Breast epithelium (tissue), 4 donors: ENCODE results near the gene GAK. TPM values are rescaled to one million over a fixed set of nuclear protein-coding genes. Genes with fewer than 3 reads are reported as not detected.
"Not testable (repeated sequence)": the region's sequence is repeated elsewhere in the genome, so short reads cannot be mapped to it uniquely, and the experiment has no call there.

Source experiments
- DNase-seq, 2 donors: peaks; one replicate each; pipeline ENCODE4 v3.0.0-alpha.2; 2019; ENCODE audit warnings: low spot score in 2 of 2
- H3K27ac ChIP-seq, 2 donors: fragments of 200-600 bp; sonication (generic) in 1 of 2; one replicate each; pipeline ENCODE4 v1.5.1; 2016 to 2019; ENCODE audit warnings: mild to moderate bottlenecking in 1 of 2
- H3K27me3 ChIP-seq, 2 donors: fragments of 200-600 bp; sonication (generic) in 1 of 2; one replicate each; pipeline versions ENCODE4 v1.5.1 to v1.6.0; 2017 to 2019; ENCODE audit warnings: control low read depth in 1 of 2, mild to moderate bottlenecking in 1 of 2
- H3K36me3 ChIP-seq: fragments of 200-600 bp; one replicate; pipeline ENCODE4 v1.5.1; 2019
- H3K4me1 ChIP-seq, 2 donors: fragments of 200-600 bp; sonication (generic); one replicate each; pipeline ENCODE4 v1.5.1; 2016 to 2019; ENCODE audit warnings: control low read depth in 1 of 2
- H3K4me3 ChIP-seq, 3 donors: fragments of 200-600 bp; sonication (generic); 1 replicate in 2 of 3; 2 replicates in 1 of 3; pipeline ENCODE4 v1.5.1; 2016 to 2019; ENCODE audit warnings: mild to moderate bottlenecking in 3 of 3, moderate library complexity in 2 of 3
- H3K9me3 ChIP-seq, 2 donors: fragments of 200-600 bp; sonication (generic) in 1 of 2; one replicate each; pipeline ENCODE4 v1.5.1; 2016 to 2019; ENCODE audit warnings: control low read depth in 1 of 2
- POLR2A ChIP-seq: fragments of 450-650 bp; IDR thresholded peaks from one replicate; pipeline ENCODE4 v1.6.1; 2016; ENCODE audit warnings: antibody characterized with exemption, mild to moderate bottlenecking, moderate library complexity
- POLR2AphosphoS5 ChIP-seq, 3 donors: sonication (generic); formaldehyde crosslinking; IDR thresholded peaks; one replicate each; pipeline ENCODE4 v1.6.1; 2017; ENCODE audit warnings: antibody characterized with exemption in 3 of 3
- intact Hi-C: fragments of 100-400 bp; cut with DNase I; formaldehyde crosslinking; loops from one replicate; pipeline ENCODE4 v1.15.1; 2023; ENCODE audit warnings: low total_unique reads
- total RNA-seq, 3 donors: library from RNA; depleted of rRNA; stranded (reverse); fragments of >200 nt; gene quantifications; one replicate each; pipeline ENCODE4 v1.1.0, GENCODE V29; 2016
- TF ChIP-seq, protein P1 (sequence below), 3 donors: fragments of 450-650 bp; IDR thresholded peaks; one replicate each; pipeline ENCODE4 v1.5.1; 2016 to 2017; ENCODE audit warnings: antibody characterized with exemption in 3 of 3, mild to moderate bottlenecking in 3 of 3, moderate library complexity in 3 of 3

GAK gene
- total RNA-seq, 3 donors from 2014 or later = 76.2 to 95.7 (median 81.9) TPM

DNA sequence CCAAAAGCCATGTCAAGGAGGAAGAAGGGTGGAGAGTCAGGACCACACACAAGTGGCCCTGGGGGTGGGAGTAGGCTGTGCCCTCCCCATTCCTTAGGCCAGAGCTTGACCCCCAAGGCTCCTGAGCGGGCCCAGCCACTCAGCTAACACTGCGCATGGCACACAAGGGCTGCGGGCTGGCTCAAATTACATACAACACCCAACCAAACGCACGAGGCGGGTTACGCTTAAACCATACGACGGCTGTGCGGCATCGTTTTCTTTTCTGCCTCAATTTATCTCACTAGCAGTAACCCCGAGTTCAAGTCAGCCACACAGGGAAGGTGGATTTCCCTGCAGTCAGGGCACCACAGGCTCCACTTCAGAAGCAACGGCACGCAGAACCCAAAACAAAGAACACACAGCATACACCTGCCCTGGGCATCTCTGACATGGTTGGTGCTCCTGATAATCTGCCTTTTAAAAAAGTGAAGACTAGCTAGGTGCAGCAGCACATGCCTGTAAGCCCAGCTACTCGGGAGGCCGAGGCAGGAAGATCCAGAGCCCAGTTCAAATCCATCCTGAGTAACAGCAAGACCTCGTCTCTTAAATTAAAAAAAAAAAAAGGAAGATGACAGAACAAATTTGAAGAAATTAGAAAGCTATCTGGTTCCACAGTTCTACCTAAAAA, 2.9 kb downstream of the GAK start:
- Histone ChIP-seq H3K4me3 (no peak overlapping the region), H3K27ac (no peak overlapping the region), H3K9me3 (no peaks in the 10 kb centered on the region), H3K36me3 (no peaks in the 10 kb centered on the region), H3K27me3 (no peaks in the 10 kb centered on the region), H3K4me1 (peaks cover 3 to 13% of the 10 kb centered on the region in 2 donors)
- no peak for DNase-seq
- TF ChIP-seq, protein P1, sequence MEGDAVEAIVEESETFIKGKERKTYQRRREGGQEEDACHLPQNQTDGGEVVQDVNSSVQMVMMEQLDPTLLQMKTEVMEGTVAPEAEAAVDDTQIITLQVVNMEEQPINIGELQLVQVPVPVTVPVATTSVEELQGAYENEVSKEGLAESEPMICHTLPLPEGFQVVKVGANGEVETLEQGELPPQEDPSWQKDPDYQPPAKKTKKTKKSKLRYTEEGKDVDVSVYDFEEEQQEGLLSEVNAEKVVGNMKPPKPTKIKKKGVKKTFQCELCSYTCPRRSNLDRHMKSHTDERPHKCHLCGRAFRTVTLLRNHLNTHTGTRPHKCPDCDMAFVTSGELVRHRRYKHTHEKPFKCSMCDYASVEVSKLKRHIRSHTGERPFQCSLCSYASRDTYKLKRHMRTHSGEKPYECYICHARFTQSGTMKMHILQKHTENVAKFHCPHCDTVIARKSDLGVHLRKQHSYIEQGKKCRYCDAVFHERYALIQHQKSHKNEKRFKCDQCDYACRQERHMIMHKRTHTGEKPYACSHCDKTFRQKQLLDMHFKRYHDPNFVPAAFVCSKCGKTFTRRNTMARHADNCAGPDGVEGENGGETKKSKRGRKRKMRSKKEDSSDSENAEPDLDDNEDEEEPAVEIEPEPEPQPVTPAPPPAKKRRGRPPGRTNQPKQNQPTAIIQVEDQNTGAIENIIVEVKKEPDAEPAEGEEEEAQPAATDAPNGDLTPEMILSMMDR (IDR thresholded peaks at IDR 0.05) = no peak
- TF ChIP-seq POLR2AphosphoS5 (IDR thresholded peaks at IDR 0.05) (no peak), POLR2A (no peak)
- intact Hi-C loops = no loop called here

DNA sequence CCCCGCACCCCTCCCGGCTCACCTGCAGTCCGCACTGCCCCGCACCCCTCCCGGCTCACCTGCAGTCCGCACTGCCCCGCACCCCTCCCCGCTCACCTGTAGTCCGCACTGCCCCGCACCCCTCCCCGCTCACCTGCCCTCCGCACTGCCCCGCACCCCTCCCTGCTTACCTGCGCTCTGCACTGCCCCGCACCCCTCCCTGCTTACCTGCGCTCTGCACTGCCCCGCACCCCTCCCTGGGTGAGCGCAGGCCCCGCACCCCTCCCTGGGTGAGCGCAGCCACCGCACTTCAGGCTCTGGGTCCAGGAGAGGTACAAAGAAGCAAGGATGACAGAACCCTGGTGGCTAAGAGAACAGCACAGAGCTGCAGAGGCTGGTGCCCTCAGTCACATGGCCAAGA, 4.5 kb downstream of the GAK start:
- intact Hi-C loops, H3K36me3 ChIP-seq, H3K27me3 ChIP-seq, H3K4me1 ChIP-seq, H3K9me3 ChIP-seq, H3K27ac ChIP-seq, H3K4me3 ChIP-seq, DNase-seq: not testable (repeated sequence)

DNA sequence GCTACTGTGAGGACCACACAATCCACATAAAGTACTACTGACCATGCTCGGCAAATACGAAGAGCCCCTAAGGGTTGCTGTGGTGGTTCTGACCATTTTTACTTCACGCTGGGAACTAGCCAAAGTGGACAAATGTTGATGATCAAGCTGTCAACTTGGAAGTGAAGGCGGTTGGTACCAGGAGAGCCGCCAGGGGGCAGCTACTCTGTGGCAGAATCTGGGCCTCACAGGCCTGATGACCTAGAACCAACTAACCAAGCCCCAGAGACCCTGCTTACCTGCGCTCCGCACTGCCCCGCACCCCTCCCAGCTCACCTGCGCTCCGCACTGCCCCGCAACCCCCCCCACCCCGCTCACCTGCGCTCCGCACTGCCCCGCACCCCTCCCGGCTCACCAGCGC, 5.6 kb downstream of the GAK start:
- TF ChIP-seq, protein P1 (IDR thresholded peaks at IDR 0.05) = no peak
- no peak for TF ChIP-seq POLR2A
- no peak for TF ChIP-seq POLR2AphosphoS5 (IDR thresholded peaks at IDR 0.05)
- Histone ChIP-seq H3K9me3 (no peaks in the 10 kb centered on the region), H3K27ac (no peak overlapping the region), H3K36me3 (no peaks in the 10 kb centered on the region), H3K27me3 (no peaks in the 10 kb centered on the region), H3K4me3 (no peak overlapping the region), H3K4me1 (peaks cover 3 to 7% of the 10 kb centered on the region in 2 donors)
- DNase-seq = no peak
- intact Hi-C loops = no loop called here

DNA sequence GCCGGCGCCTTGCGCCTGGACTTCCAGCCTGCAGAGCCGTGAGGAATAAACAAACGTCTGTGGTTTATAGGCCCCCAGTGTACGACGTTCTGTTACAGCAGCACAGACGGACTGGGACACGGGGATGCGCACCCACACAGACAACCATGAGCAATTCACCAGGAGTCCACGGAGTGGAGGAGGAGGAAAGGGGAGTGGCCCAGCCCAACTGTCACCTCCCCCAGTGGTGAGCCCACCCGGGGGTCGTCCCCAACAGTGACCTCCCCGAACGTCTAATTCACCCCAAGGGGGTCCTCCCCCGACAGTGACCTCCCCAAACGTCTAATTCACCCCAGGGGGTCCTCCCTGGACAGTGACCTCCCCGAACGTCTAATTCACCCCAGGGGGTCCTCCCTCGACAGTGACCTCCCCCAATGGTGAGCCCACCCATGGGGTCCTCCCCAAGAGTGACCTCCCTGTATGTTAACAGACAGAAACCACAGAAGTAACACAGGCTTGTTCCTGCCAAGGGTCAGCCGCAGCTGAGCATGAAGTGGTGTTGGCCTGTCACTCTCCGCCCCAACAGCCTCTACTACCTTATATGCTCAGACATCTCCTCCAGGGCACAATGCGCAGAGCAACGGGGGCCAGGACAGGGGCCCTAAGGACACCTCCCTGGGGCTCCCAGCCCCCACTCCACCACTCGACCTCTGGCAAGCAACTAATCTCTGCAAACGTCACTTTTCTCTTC, 6.2 kb downstream of the GAK start:
- peaks cover 3% of the 10 kb centered on the region in 2 donors for H3K4me1 ChIP-seq
- intact Hi-C loops = no loop called here
- no peak overlapping the region for H3K4me3 ChIP-seq
- no peak overlapping the region for H3K27ac ChIP-seq
- H3K9me3 ChIP-seq = no peaks in the 10 kb centered on the region
- H3K27me3 ChIP-seq = no peaks in the 10 kb centered on the region
- TF ChIP-seq POLR2A (no peak), POLR2AphosphoS5 (IDR thresholded peaks at IDR 0.05) (no peak)
- TF ChIP-seq, protein P1 (IDR thresholded peaks at IDR 0.05) = no peak
- H3K36me3 ChIP-seq = no peaks in the 10 kb centered on the region
- DNase-seq = no peak

DNA sequence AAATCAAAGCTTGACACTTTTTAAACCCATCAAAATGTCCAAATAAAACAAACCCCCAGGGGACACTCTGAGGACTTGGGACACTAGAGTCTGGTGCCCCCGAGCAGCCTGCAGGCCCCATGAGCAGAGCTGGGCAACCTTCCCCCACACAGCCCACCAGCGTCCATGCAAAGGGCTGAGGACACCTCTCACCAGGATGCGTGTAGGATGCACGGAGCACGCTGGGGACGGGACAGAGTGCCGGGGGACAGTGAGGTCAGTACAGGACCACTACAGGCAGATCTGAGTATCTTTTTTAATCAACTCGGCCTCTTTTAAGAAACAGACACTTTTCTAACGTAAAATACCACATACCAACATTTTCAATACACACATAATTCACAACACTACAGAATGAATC, 6.9 kb downstream of the GAK start:
- TF ChIP-seq POLR2AphosphoS5 (IDR thresholded peaks at IDR 0.05) = no peak
- DNase-seq = no peak
- no peak overlapping the region for H3K27ac ChIP-seq
- H3K36me3 ChIP-seq = no peaks in the 10 kb centered on the region
- H3K4me1 ChIP-seq = no peaks in the 10 kb centered on the region
- no peaks in the 10 kb centered on the region for H3K27me3 ChIP-seq
- H3K4me3 ChIP-seq = no peak overlapping the region
- intact Hi-C loops = no loop called here
- H3K9me3 ChIP-seq = no peaks in the 10 kb centered on the region
